IPS-18c (cell line): ENCODE measurements around the gene FAM111B.
"Not testable (repeated sequence)": the region's sequence is repeated elsewhere in the genome, so short reads cannot be mapped to it uniquely, and the experiment has no call there.

Experiments used
- H3K4me3 ChIP-seq: 2 replicates; pipeline ENCODE4 v1.7.0; 2013; ENCODE audit warnings: low read depth, mild to moderate bottlenecking, low read length, moderate library complexity; ENCODE audit not compliant: insufficient read depth
- H3K9me3 ChIP-seq: one replicate; pipeline ENCODE4 v1.6.1; 2013; ENCODE audit warnings: mild to moderate bottlenecking, low read length, moderate library complexity; ENCODE audit not compliant: control insufficient read depth, insufficient read depth

Gene FAM111B, protein sequence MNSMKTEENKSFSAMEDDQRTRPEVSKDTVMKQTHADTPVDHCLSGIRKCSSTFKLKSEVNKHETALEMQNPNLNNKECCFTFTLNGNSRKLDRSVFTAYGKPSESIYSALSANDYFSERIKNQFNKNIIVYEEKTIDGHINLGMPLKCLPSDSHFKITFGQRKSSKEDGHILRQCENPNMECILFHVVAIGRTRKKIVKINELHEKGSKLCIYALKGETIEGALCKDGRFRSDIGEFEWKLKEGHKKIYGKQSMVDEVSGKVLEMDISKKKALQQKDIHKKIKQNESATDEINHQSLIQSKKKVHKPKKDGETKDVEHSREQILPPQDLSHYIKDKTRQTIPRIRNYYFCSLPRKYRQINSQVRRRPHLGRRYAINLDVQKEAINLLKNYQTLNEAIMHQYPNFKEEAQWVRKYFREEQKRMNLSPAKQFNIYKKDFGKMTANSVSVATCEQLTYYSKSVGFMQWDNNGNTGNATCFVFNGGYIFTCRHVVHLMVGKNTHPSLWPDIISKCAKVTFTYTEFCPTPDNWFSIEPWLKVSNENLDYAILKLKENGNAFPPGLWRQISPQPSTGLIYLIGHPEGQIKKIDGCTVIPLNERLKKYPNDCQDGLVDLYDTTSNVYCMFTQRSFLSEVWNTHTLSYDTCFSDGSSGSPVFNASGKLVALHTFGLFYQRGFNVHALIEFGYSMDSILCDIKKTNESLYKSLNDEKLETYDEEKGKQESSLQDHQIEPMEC

DNA sequence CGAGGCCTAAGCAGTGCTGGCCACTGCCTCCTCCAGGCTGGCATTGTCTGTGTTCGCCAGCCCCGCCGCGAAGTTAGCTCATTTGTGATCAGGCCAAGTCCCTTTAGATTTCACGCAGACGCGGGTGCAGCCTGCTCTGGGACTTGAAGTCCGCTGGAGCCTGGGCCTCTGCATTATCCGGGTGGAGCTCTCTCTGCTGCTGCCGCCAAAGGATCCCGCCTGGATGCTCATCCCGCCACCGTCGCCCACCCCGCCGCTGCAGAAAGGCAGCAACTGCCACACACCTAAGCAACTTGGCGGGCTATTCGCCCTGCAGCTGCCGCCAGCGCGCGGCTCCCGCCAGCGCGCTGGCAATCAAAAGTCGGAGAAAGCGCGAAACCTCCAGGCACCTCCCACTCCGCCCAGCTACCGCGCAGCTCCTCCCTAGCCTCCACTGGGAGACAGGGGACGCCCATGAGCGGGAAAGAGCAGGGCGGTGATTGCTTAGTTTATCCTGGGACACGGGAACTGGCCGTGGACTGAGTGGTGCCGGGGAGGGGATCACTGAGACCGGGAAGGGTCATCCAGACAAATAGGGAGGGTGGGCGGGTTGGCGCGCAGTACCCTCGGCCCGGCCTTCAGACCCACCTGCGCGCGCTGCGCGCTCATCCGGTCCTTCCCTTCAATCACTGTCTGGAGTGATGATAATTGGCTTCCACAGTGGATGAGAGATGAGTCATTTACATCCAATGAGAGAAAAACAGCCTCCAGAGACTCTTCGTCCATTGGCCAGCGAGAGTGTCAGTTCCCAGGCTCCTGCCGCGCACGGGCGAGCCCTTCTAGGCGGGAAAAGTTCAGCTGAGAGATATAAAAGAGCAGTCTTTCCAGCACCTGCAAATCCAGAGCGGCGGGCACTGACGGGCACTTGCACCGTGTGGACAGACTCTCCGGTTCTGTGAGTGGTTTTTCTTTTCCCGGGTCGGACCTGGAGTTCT is at the start of gene FAM111B:
Gene FAM111B (plus strand): TSS at position 875 of the 974 bp plus-strand sequence. CDS start 2,389 bp downstream, outside the sequence.
- peak within 1 kb of the TSS; percentile 57 for H3K4me3 ChIP-seq

DNA sequence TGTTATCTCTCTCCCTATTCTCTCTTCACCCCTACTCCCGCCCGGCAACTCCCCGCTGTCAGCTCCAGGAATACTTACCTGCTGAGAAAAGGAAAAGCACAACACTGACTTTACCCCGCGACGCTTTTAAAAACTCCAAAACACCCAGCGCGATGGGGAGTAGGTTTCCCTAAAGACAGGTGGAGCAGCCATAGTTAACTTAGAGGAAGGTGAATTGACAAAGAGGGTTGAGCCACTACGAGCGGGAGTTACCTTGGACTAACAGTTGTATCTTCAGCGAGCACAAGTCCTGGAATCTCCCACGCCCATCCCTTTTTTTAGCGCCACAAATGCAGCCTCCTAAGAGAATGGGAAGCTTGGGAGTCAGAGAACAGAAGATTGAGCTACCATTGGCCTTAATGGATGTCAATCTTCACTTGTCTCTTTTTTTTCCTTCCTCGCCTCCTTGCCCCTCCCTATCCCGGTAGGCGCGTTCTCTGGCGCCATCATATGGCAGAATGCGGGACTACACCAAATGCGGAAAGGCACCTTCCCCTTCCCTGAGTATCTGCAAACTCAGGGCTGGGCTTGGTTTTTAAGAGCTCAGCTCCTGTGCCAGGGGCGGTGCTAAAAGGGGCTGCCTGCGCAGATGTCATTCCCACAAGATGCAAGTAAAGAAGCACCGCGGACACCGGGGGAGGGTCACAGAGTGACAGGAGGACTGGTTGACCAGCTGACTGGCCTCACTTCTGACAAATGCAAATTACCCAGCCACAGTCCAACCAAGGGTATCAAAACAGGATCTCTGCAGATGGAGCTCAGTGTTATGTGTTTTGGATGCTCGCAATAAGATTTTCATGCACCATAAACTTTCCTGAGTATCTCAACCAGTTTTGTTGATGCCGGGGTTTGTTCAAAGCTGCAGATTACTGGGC is 48.7 kb upstream of the FAM111B start:
- H3K4me3 ChIP-seq = peak overlapping the region; percentile 40; the same call in 1 of the 2 replicates
- not testable (repeated sequence) for H3K9me3 ChIP-seq

More for the DNA sequence above, at the start of gene FAM111B:
- H3K9me3 ChIP-seq = no peaks in the 10 kb centered on the region

DNA sequence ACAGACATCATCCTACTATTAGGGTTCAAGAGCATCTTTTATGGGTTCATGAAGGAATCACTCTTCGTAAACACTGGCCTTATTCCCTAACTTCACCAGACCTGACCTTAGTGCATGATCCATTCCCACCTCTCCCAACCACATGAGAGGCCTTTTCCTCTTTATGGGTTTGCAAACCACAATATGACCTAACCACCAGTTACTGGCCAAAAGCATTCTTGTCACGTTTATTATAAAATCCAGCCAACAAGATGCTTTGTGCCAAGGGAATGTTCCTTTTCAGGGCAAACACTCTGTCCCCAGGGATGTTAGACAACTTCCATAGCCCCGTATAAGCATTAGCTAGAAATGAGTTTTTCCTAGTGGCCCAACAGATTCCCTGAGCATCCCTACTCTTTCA is 46.9 kb upstream of the FAM111B start:
- not testable (repeated sequence) for H3K4me3 ChIP-seq, H3K9me3 ChIP-seq

DNA sequence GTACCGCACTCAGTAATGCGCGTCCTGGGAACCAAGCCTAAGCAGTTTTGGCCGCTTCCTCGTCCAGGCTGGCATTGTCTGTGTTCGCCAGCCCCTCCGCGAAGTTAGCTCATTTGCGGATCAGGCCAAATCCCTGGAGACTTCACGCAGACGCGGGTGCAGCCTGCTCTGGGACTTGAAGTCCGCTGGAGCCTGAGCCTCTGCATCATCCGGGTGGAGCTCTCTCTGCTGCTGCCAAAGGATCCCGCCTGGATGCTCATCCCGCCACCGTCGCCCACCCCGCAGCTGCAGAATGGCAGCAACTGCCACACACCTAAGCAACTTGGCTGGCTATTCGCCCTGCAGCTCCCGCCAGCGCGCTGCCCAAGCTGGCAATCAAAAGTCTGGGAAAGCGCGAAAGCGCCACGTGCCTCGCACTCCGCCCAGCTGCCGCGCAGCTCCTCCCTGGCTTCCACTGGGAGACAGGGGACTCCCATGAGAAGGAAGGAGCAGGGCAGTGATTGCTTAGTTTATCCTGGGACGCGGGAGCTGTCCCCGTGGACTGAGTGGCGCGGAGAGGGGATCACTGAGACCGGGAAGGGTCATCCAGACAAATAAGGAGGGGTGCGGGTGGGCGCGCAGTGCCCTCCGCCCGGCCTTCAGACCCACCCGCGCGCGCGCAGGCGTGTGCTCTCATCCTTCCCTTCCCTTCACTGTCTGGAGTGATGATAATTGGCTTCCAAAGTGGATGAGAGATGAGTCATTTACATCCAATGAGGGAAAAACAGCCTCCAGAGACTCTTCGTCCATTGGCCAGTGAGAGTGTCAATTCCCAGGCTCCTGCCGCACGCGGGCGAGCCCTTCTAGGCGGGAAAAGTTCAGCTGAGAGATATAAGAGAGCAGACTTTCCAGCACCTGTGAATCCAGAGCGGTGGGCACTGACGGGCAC is 44.2 kb upstream of the FAM111B start:
- H3K9me3 ChIP-seq = no peaks in the 10 kb centered on the region
- H3K4me3 ChIP-seq = no peak overlapping the region

DNA sequence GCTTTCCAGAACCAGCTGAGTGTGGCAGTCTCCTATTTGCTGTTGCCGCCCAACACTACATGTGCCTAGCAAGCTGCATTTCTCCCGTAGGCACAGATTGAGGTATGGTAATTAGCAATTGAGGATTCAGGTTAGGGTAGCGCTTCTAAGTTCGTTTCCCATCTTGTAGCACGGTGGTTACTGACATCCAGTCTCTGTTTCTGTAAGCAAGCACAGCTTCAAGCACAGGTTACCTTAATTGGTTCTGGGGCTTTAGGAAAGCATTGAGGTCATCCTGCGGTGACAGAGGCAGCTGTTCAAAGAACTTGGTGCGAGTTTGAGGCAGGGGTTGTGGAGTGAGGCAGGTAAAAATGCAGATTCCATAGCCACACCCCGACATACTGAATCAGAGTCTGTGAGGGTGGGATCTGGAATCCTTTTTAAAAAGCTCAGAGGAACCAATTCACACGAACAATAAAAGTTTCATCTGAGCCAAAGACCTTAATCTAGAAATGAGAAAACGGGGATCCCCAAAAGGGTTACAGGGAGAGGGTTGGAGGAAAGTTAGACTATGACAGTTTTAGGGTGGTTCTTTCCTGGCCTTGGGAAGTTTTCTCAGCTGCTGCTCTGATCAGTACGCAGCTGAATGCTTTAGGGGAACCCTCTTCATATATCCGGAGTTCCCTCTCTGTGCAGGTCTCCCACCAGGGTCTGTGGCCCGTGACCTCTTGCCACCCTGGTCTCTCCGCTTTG is 42.9 kb upstream of the FAM111B start:
- not testable (repeated sequence) for H3K9me3 ChIP-seq, H3K4me3 ChIP-seq

DNA sequence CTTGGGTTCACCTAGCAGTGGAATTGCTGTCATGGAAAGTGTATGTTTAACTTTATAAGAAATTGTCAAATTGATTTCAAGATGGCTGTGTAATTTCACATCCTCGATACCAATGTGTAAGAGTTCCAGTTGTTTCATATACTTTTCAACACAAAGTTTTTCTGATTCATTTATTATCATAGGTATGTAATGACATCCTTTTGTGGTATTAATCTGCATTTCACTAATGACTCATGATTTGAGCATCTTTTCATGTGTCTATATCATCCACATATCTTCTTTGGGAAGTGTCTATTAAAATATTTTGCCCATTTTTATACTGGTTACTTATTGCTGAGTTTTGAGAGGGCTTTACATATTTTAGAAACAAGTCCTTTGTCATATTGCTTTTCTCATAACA is 38.0 kb upstream of the FAM111B start:
- H3K4me3 ChIP-seq = no peak overlapping the region

DNA sequence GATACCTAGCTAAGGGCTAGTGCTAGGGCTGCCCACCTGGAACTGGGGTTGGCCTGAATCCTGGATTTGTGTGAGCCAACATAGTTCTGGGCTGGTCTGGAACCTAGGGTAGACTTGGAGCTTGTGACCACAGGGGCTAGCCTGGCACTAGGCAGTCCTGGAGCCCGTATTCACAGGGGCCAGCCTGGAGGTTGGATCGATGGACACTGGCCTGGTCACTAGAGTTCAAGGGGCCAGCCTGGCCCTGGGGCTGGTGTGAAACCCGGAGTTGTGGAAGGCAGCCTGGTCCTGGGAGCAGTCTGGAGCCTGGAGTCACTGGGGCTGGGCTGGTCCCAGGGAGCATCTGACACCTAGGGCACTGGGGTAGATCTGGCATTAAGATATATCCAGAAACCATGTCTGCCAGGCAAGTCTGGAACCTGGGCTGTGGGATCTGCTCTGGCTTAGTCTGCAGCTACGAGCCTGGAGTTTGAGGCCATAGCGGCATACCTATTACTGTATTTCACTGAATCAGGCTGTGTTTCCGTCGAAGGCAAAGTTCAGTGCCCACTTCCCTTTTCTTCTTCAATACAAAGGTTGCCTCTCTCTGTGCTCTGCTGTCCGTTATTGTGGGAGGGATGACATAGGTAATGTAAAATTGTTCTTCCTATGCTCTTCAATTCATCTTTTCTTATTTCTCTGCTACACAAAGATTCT is 30.0 kb upstream of the FAM111B start:
- H3K9me3 ChIP-seq = no peaks in the 10 kb centered on the region
- H3K4me3 ChIP-seq = no peak overlapping the region

More for the DNA sequence above, 38.0 kb upstream of the FAM111B start:
- H3K9me3 ChIP-seq = no peaks in the 10 kb centered on the region

DNA sequence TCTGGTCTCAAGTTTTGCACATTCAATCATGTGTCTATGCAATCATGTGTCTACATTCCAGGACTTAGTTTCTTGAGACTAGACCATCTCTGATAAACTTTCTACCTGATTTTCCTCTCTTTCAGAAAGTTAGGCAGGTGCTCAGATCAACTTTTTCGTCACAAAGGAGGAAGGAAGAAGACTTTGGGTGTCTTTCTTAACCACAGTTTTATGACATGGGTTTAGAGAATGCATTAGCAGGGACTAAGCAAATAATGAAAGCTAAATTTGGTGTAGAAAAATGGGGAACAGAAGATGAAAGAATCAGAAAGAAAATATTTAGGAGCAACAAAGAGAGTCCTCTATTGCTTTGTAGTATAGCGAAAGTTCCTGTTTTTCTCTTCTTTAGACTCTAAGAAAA is 28.6 kb upstream of the FAM111B start:
- H3K9me3 ChIP-seq = no peaks in the 10 kb centered on the region
- H3K4me3 ChIP-seq = no peak overlapping the region

DNA sequence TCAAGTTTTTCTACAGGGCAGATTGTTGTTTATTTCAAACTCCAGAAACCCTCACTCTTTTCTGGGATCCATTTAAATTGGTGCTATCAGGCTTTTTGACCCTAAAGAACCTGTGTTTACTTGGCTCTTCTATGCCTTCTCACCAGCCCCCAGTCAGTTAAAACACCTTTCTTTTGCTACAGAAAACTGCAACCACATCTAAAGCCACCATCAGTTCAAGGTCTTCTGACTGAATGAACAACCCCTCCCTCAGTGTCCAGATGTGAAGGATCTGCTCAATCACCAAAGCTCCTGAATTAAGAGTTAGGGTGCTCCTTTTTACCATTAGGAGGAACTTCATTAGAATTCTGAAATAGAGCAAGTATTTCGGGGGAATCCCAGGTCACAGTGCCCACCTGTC is 28.0 kb upstream of the FAM111B start:
- H3K4me3 ChIP-seq = no peak overlapping the region
- H3K9me3 ChIP-seq = no peaks in the 10 kb centered on the region

DNA sequence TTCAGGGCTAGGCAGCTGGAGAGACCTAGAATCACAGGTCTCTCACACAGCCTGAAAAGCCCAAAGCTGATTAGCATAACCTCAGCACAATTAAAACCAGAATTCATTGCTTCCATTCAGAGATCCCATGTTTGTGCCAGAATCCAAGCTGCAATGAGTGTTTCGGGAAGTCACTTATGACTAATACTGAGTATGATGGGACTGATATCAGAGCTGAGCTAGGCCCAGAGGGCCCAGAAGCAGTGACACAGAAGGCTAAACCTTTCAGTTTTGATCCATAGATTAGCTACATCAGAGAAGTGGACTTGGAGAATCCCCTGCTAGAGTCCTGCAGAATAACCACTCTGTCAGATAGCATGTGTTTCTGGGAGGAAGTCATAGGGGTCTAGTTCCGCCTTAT is 26.6 kb upstream of the FAM111B start:
- not testable (repeated sequence) for H3K9me3 ChIP-seq, H3K4me3 ChIP-seq

DNA sequence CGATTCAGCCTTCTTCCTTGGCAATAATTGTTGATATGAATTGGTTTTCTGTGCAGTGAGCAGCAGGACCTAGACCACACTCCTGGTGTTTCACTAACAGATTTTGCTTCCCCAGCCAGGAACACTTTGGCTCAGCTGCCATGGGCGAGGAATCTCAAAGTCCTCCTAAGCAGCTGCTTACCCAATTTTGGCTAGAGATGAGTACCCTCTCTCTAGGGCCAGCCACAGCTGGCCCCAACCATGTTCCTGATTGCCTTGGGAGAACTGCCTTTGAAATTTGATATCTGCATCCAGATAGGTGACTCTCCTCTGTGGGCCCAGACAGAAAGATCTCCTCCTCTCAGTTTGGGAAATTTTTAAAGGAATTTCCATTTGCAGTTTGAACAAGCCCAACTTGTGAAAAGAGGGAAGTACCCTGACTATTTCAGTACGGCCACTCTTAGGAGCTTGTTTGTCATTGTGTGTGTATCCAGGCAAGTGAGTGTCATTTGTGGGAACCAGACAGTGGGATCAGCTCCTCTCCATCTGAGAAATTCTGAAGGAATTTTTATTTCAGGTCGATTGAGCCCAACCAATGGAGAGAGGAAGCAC is 25.5 kb upstream of the FAM111B start:
- H3K4me3 ChIP-seq, H3K9me3 ChIP-seq: not testable (repeated sequence)

DNA sequence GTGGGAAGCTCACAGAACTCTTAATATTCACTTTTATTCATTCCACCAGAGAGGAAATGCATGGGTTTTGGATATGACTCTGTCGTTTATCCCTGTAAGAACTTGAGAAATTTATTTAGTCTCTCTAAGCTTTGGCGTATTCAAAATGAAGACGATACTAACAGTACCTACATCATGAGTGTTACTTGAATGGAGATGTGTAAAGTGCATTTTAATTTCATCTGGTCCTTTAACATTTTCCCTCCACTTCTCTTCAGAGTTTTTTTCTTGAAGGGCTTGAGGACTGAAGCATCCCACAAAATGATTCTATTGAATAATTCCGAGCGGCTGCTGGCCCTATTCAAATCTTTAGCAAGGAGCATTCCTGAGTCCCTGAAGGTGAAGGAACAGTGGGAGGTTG is 21.0 kb upstream of the FAM111B start, which contains the start of gene GLYATL1B:
Gene GLYATL1B (plus strand): TSS at position 301 of the 400 bp plus-strand sequence. CDS start 0 bp downstream, at position 301.
- not testable (repeated sequence) for H3K9me3 ChIP-seq, H3K4me3 ChIP-seq

DNA sequence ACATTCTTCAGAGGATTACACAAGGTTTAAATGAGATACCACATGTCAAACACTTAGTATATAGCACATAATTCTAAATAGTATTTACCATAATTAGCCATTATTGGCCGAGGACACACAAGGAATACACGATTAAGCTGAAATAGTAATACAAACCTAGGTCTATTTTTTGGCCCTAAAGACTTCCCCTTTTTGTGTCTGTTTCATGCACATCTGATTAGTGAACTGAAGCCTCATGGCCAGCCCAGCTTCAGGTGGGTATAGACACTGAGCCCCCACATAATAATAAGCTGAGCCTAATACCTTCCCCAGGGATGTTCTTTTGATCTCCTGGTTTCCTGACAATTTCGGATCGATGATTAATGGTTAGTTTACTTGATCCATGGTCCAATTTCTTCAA is 18.9 kb upstream of the FAM111B start:
- H3K9me3 ChIP-seq = no peaks in the 10 kb centered on the region
- H3K4me3 ChIP-seq = no peak overlapping the region

DNA sequence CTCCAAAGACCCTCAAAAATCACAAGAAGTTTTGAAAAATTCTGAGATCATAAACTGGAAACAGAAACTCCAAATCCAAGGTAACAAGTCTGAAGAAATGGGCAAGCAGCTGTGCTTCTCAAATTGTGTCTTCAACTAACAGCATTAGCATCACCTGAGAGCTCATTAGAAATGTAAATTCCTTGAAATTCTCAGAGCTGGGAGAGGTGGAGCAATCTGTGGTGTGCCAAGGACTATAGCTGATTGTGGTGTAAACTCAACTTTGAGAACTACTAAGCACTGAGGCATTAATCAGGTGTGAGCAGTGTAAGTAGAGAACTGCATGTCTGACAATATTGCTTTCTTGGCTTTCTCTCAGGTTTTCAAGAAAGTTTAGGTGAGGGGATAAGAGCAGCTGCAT is 13.5 kb upstream of the FAM111B start:
- H3K9me3 ChIP-seq, H3K4me3 ChIP-seq: not testable (repeated sequence)
